AG04449 (cell line): ENCODE measurements around the gene DIRAS2.

Source experiments
- CTCF ChIA-PET: fragments of 350-600 bp; formaldehyde crosslinking; extraction: SDS; loops from one replicate; lab custom pipeline; 2021; ENCODE audit warnings: antibody characterized with exemption; lab: Yijun Ruan, JAX
- POLR2A ChIA-PET: fragments of 400-600, 350-600 bp; formaldehyde crosslinking; extraction: SDS; loops from one replicate; lab custom pipeline; 2020; ENCODE audit warnings: antibody characterized with exemption, inconsistent platforms; lab: Yijun Ruan, JAX
- DNase-seq: peaks from one replicate; pipeline ENCODE4 v3.0.0-alpha.2; 2010; ENCODE audit warnings: low read depth, low spot score
- H3K4me3 ChIP-seq: 2 replicates; pipeline ENCODE4 v1.5.1; 2011; ENCODE audit warnings: low read depth, mild to moderate bottlenecking, control low read depth, low read length
- TF ChIP-seq, protein P1 (sequence below): IDR thresholded peaks from one replicate; pipeline ENCODE4 v1.5.1; 2011; ENCODE audit warnings: mild to moderate bottlenecking, moderate library complexity, low read length, control low read depth, inconsistent platforms; ENCODE audit not compliant: insufficient read depth; ENCODE audit errors: missing control alignments

The DIRAS2 gene

DNA sequence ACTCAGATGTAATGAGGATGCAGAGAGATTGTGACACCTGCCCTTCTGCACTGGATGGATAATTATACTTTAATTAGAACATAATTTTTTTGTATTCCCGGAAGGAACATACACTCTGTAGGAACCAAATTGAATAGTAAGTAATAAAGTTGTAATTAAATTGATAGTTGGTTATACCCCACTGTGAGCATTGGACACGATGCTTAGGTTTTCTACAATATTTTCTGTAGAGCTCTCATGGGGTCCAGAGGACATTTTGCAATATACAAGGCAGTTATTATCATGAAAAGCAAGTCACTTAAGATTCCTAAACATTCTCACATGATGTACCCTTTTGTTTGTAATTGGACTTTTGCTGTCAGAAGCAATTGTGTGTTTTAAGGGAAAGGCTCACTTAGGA lies 63.4 kb downstream of the DIRAS2 start:
- DNase-seq = no peak
- H3K4me3 ChIP-seq = no peak overlapping the region
- TF ChIP-seq, protein P1, sequence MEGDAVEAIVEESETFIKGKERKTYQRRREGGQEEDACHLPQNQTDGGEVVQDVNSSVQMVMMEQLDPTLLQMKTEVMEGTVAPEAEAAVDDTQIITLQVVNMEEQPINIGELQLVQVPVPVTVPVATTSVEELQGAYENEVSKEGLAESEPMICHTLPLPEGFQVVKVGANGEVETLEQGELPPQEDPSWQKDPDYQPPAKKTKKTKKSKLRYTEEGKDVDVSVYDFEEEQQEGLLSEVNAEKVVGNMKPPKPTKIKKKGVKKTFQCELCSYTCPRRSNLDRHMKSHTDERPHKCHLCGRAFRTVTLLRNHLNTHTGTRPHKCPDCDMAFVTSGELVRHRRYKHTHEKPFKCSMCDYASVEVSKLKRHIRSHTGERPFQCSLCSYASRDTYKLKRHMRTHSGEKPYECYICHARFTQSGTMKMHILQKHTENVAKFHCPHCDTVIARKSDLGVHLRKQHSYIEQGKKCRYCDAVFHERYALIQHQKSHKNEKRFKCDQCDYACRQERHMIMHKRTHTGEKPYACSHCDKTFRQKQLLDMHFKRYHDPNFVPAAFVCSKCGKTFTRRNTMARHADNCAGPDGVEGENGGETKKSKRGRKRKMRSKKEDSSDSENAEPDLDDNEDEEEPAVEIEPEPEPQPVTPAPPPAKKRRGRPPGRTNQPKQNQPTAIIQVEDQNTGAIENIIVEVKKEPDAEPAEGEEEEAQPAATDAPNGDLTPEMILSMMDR = no peak
- ChIA-PET CTCF (no interaction called here), POLR2A (no interaction called here)

DNA sequence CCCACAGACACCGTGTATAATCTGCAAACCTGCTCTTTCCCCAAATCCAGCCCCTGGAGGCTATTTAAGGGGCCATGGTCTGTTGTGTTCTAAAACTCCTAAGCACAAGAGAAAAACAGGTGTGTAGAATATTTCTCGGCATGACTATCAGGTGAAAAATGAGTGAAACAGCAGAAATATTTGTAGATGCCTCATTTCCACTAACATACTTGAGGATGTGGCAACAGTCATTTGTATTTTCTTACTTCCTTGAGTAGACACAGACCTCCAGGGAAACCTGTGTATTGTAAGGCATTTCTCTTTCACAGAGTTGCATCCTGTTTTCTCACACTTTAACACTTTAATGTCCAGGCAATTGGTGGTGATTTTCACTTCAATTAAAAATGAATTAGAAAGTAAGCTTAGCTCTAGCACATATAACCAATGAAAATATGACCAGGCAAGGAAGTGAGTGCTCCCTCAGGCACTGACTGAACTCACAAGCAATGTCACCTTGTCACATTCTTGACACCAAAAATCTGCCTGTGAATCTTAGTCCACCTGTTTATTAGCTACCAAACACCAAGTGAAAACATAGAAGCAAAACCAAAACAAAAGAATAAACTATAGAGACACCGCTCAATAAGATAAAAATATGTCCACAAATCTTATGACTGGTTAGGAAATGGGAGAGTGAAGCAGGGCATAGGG lies 64.4 kb downstream of the DIRAS2 start:
- no peak for DNase-seq
- CTCF ChIA-PET = no interaction called here
- H3K4me3 ChIP-seq = no peak overlapping the region
- TF ChIP-seq, protein P1 = no peak
- POLR2A ChIA-PET = no interaction called here

DNA sequence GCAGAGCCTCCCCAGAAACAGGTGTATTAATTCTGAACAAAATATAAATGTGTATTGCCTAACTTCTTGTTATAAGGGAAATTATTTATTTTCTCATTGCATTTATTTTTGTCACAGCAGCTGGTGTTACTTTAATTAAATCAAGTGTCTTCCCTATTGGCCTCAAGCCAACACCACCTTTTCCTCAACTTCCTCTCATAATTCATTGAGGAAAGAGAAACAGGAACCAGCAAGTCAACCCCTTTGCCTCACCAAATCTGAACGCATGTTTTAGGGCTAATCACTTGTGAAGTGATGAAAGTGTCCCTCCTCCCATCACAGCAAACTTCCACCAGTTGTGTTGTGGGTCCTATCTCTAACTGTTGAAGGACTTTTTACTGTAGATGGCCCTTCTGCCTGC lies 73.1 kb downstream of the DIRAS2 start:
- CTCF ChIA-PET = no interaction called here
- TF ChIP-seq, protein P1 = no peak
- POLR2A ChIA-PET = no interaction called here
- H3K4me3 ChIP-seq = no peak overlapping the region
- DNase-seq = no peak

DNA sequence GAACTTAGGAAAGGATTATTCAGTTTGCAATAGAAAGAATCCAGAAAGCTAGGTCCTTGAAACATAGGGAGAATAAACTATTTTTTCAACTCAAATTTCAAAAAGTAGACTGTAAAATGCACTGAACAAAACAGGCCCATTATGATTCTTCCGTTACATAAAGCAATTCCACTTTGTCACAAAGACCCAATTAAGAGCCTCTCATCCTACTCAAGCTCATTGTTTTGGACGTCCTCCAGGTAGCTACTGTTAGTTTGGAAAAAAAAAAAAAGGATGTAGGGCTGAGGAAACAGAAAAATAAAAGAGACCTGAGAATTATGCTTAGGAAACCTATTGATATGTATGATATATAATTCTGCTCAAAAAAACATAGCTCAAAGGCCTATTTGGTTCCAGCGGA lies 74.0 kb downstream of the DIRAS2 start:
- ChIA-PET CTCF (no interaction called here), POLR2A (no interaction called here)
- H3K4me3 ChIP-seq = no peak overlapping the region
- TF ChIP-seq, protein P1 = no peak
- no peak for DNase-seq

DNA sequence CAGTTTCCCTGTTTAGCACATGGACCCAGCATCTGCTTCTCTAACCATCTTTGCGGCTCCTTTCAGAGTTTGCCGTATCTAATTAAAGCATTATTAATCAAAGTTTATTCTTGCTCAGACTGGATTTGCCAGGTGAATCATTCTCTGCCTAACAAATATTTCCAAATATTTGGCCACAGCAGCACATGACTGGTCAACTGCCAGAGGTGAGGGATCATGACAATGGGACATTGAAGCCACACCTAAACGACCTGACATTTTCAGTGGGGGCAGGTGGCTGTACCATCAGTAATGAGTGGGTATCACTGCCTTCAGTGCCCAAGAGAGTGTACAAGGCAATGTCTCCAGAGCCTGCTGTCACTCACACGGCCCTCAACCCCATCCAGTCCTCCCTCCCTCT lies 80.4 kb downstream of the DIRAS2 start:
- CTCF ChIA-PET = no interaction called here
- TF ChIP-seq, protein P1 = no peak
- no peak overlapping the region for H3K4me3 ChIP-seq
- DNase-seq = no peak
- POLR2A ChIA-PET = no interaction called here
